Central memory CD8-positive, alpha-beta T cell (primary cell): ENCODE data around the gene LRRK1.

Experiments used
- ATAC-seq: fragments of 150-1000 bp; cut with Tn5 transposase; replicated peaks from 2 replicates; pipeline ENCODE4 v1.10.0; 2022; ENCODE audit warnings: mild to moderate bottlenecking, moderate FRiP score, moderate number of reproducible peaks; ENCODE audit not compliant: poor library complexity, severe bottlenecking; ENCODE audit errors: extremely low read depth
- DNase-seq, 2 donors: peaks; one replicate each; pipeline ENCODE4 v3.0.0; 2021; ENCODE audit warnings: low spot score in 2 of 2
- H3K27ac Mint-ChIP-seq: one replicate; pipeline ENCODE4 v1.8.0; 2022; ENCODE audit warnings: low read depth, mild to moderate bottlenecking, moderate library complexity, mixed read lengths
- H3K27me3 Mint-ChIP-seq: one replicate; pipeline ENCODE4 v1.8.0; 2022; ENCODE audit warnings: mixed read lengths
- H3K36me3 Mint-ChIP-seq: one replicate; pipeline ENCODE4 v1.8.0; 2022; ENCODE audit warnings: mild to moderate bottlenecking, moderate library complexity, mixed read lengths; ENCODE audit not compliant: insufficient read depth
- H3K4me1 Mint-ChIP-seq: one replicate; pipeline ENCODE4 v1.8.0; 2022; ENCODE audit warnings: mixed read lengths
- H3K4me3 Mint-ChIP-seq: one replicate; pipeline ENCODE4 v1.8.0; 2022; ENCODE audit warnings: mild to moderate bottlenecking, moderate library complexity, mixed read lengths
- H3K9me3 Mint-ChIP-seq: one replicate; pipeline ENCODE4 v1.8.0; 2022; ENCODE audit warnings: mixed read lengths

LRRK1 gene

DNA sequence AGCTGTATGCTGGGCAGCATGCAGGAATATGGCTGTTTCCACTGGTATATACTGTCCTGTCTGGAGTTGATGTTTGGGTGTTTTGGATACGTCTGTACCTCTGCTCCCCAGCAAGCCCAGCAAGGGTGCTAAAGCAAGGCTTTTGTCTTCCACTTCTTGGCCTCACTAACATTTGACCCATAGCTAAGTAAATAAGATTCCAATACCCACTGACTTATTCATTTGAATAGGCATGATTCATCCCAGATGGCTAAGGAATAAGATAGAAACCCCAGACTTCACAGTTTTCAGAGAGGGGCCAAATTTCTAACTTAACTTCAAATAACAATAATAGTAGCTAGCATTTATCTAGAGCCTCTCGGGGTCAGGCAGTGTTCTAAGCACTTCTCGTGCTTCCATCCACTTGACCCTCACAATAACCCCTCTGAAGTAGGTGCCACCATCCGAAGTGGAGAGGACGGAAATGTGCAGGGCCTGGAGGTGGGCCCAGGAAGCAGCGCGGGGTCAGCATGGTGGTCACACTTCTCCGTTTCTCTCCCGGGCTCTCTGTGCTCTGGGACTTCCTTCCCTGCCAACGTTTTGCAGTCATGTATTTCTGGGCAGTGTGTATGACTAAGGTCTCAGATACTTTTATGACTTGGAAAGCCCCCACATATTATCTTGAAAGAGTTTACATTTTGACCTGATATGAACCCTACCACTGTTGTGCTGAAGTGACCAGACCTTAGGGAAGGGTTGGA lies 39.3 kb downstream of the LRRK1 start:
- no peaks in the 10 kb centered on the region for H3K9me3 Mint-ChIP-seq
- no peak for ATAC-seq
- no peak for DNase-seq
- H3K4me3 Mint-ChIP-seq, result no peak overlapping the region
- H3K4me1 Mint-ChIP-seq, result no peaks in the 10 kb centered on the region
- H3K27ac Mint-ChIP-seq, result no peak overlapping the region
- H3K27me3 Mint-ChIP-seq, result peaks cover 71% of the 10 kb centered on the region
- H3K36me3 Mint-ChIP-seq, result peaks cover 3% of the 10 kb centered on the region

DNA sequence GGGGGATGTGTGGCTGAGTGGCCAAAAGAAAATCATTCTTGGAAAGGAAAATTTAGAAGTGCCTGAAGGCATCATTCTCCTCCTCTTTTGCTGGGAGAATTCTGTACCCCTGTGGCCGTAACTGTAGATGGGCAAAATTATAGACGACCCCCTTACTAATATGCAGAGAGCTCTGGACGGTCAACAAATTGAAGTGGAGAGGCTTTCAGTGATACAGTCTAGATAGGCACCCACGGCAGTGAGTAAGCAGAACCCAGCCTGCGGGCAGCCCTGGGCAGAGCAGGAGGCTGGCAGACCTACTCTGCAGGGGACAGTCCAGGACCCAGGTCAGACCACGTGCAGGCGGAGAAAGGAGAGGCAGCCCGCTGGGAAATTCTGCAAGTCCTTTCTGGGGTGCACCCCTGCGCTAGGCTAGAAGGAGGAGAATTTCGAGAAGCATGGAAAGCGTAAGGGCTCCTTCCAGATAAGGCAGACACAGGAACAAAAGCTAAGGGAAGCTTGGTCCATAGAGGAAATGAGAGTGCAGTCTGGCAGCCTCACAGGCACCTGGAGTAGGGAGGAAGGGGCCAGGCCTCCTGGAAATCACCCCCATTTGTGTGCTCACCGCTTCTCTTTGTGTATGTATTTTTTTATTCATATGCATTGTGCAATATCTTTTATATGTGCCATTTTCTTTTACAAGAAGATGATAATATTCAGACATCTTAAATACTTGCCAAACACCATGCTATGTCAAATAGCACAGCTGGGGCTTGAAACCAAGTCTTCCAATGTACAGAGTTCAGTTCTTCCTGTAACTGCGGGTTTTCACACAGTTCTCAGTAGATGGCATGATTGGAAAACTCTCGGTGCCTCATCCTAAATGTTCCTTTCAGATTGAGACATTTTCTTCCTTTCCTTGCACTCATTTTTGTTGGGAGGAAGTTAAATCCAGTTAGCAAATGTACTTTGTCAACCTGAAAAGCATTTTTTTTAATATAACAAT lies 40.2 kb downstream of the LRRK1 start:
- DNase-seq, result no peak
- peaks cover 79% of the 10 kb centered on the region for H3K27me3 Mint-ChIP-seq
- no peak overlapping the region for H3K27ac Mint-ChIP-seq
- no peak overlapping the region for H3K4me3 Mint-ChIP-seq
- H3K9me3 Mint-ChIP-seq, result no peaks in the 10 kb centered on the region
- no peak for ATAC-seq
- H3K36me3 Mint-ChIP-seq, result peaks cover 3% of the 10 kb centered on the region
- H3K4me1 Mint-ChIP-seq, result no peaks in the 10 kb centered on the region

DNA sequence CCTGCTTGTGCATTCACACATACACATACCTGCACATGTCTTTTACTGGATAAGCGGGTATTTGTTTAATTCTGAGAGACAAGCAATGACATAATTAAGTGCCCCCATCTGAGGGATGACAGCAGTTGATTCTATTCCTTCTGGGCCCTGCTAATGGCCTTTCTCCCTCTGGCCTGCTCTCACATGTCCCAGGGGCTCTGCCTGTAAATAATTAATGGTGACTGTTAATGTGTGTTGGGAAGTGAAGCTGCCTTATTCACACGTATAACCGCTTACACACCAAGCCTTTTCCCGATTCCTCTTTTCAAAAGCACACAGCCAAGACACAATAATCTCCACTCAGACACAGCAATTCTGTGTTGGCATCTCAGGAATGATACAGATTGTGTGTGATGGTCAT lies 47.8 kb downstream of the LRRK1 start:
- no peaks in the 10 kb centered on the region for H3K9me3 Mint-ChIP-seq
- H3K27me3 Mint-ChIP-seq, result peaks cover 58% of the 10 kb centered on the region
- H3K36me3 Mint-ChIP-seq, result peaks cover 2% of the 10 kb centered on the region
- ATAC-seq (no peak), DNase-seq (no peak)
- H3K27ac Mint-ChIP-seq, result no peak overlapping the region
- H3K4me3 Mint-ChIP-seq, result no peak overlapping the region
- no peaks in the 10 kb centered on the region for H3K4me1 Mint-ChIP-seq

DNA sequence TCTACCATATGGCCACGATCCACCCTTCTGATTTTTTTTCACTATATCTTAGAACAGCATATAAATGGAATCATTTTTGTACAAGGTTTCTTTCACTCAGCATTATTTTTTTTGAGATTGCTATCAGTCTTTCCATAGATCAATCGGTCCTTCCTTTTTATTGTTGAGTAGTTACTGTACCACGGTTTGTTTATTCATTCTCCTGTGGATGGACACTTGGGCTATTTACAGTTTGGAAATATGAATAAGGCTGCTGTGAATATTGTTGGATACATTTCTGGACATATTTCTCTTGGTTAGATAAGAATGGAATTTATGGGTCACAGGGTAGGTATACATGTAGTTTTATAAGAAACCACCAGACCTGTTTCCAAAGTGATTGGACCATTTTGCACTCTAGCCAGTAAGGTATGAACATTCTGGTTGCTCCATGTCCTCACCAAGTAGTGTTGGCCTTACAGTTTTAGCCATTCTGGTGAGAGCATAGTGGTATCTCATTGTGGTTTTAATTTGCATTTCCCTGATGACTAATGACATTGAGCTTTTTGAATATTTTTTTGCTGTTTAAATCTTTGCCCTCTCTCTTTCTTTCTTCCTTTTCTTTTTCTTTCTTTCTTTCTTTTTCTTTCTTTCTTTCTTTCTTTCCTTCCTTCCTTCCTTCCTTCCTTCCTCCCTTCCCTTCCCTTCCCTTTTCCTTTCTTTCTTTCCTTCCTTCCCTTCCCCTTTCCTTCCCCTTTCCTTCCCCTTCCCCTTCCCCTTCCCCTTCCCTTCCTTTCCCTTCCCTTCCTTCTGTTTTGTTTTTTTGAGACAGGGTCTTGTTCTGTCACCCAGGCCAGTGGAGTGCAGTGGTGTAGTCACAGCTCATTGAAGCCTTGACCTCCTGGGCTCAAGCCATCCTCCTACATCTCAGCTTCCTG lies 49.2 kb downstream of the LRRK1 start:
- H3K36me3 Mint-ChIP-seq, result peaks cover 1% of the 10 kb centered on the region
- H3K4me3 Mint-ChIP-seq, result no peak overlapping the region
- H3K27ac Mint-ChIP-seq, result no peak overlapping the region
- no peaks in the 10 kb centered on the region for H3K4me1 Mint-ChIP-seq
- no peaks in the 10 kb centered on the region for H3K9me3 Mint-ChIP-seq
- H3K27me3 Mint-ChIP-seq, result peaks cover 62% of the 10 kb centered on the region
- DNase-seq (no peak), ATAC-seq (no peak)

DNA sequence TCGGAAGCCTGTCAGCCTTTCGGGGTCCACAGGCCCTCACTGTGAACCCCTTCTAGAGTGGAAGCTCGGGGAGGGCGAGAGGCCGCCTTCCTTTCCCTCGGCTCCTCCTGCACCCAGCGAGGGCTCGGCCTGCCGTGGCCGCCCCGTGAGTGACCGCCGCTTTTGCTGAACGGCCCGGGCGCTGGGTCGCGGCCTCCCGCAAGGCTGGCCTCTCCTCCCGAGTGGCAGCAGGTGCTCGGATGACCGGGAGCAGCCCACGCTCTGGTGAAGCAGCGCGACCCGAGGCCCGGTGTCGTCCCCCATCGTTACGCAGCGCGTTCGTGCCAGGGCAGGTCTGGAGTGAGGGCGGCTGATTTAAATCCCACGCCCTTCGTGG lies 53.8 kb downstream of the LRRK1 start:
- no peaks in the 10 kb centered on the region for H3K36me3 Mint-ChIP-seq
- no peak overlapping the region for H3K27ac Mint-ChIP-seq
- H3K27me3 Mint-ChIP-seq, result peaks cover 87% of the 10 kb centered on the region
- no peak overlapping the region for H3K4me3 Mint-ChIP-seq
- H3K9me3 Mint-ChIP-seq, result no peaks in the 10 kb centered on the region
- no peaks in the 10 kb centered on the region for H3K4me1 Mint-ChIP-seq
- DNase-seq (no peak), ATAC-seq (no peak)

DNA sequence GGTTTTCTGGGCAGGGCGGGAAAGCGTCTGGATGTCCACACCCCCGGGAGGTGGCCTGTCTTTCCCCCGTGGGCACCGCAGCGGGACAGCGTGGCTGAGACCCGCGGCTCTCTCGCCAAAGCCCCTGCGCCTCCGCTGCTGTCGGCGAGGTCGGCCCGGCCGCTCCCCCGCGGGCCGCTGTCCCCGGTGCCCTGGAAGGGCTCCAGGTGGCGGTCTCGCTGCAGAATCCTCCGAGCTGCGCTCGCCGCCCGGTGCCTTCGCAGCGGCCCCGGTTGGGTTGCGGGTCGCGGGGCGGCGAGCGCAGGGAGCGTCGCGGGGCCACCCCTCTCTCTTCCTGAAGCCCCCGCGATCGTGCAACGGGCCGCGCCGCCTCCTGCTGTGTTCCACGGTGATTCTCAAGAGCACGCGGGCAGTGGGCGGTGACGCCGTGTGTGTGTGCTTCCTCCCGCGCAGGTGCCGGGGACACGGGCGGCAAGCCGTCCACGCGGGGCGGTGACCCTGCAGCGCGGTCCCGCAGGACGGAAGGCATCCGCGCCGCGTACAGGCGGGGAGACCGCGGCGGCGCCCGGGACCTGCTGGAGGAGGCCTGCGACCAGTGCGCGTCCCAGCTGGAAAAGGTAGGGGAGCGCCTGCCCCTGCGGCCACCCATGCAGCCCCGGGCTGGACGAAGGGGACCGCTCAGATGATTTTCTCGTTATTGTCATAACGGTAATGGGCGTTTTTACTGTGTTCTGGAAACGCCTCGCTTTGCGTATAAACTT lies 54.4 kb downstream of the LRRK1 start:
- Mint-ChIP-seq H3K36me3 (no peaks in the 10 kb centered on the region), H3K4me3 (no peak overlapping the region), H3K27ac (no peak overlapping the region), H3K27me3 (peaks cover 89% of the 10 kb centered on the region), H3K4me1 (no peaks in the 10 kb centered on the region), H3K9me3 (no peaks in the 10 kb centered on the region)
- no peak for ATAC-seq
- no peak for DNase-seq

DNA sequence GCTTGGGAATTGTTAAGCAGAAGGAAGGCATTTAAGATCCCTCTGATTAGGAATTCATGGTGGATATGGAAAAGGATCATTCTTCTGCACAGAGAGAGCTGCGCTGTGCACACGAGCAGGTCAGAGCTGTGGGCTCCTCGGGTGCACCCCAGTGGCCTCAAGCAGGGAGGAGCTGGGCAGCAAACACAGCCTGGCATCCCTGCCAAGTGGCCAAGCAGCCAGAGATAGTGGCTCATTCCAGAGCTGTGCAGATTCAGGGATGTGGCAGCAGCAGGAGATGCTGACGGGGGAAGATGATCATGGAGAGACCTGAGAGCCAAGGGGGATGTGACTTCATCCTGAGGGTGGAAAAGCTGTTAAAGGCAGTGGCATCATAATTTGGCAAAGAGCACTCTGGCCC lies 55.9 kb downstream of the LRRK1 start:
- no peaks in the 10 kb centered on the region for H3K4me1 Mint-ChIP-seq
- no peaks in the 10 kb centered on the region for H3K36me3 Mint-ChIP-seq
- ATAC-seq (no peak), DNase-seq (no peak)
- no peak overlapping the region for H3K27ac Mint-ChIP-seq
- peaks cover under 1% of the 10 kb centered on the region for H3K9me3 Mint-ChIP-seq
- peaks cover 74% of the 10 kb centered on the region for H3K27me3 Mint-ChIP-seq
- no peak overlapping the region for H3K4me3 Mint-ChIP-seq

DNA sequence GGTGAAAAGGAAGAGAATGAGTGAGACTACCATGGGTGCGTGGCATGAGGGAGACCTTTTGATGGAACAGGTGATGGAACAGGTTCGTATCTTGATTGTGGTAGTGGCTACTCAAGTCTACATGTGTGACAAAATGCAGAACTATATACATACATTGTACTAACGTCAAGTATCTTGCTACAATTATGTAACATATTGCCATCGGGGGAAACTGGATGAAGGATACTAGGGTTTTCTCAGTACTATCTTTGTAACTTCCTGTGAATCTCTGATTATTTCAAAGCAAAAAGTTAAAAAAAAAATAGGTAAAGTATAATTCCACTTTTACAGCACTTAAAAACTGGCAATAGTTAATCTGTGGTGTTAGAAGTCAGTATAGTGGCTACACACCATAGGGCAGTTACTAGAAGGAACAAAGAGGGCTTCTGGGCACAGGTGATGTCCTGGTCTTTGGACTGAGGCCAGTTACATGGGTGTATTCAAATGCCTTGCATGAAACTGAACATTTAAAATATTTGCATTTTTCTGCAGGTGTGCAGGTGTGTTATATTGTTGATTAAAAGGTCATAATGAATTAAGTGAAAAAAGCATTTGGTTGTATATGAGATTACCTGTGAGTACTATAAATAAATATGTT lies 61.4 kb downstream of the LRRK1 start:
- no peaks in the 10 kb centered on the region for H3K4me1 Mint-ChIP-seq
- no peaks in the 10 kb centered on the region for H3K36me3 Mint-ChIP-seq
- H3K27ac Mint-ChIP-seq, result no peak overlapping the region
- no peak for ATAC-seq
- peaks cover 5% of the 10 kb centered on the region for H3K9me3 Mint-ChIP-seq
- H3K4me3 Mint-ChIP-seq, result no peak overlapping the region
- no peak for DNase-seq
- peaks cover 55% of the 10 kb centered on the region for H3K27me3 Mint-ChIP-seq

DNA sequence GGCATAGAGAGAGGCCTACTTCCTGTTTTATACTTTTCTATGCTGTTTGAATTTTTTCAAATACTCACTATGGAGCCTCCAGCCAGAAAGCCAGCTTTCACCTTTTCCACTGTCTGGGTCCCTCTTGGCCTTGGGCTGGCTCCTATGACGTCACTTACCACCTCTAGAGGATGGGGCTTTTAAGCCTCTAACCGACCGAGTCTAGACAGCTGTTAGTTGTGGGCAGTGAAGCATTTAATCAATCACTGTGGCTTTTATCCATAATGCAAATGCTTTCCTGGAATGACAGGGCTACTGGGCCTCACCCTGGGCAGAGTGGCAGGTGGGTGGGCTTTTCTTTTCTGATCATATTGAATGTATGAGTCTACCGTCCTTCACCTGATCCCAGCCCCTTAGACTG lies 61.9 kb downstream of the LRRK1 start:
- no peak overlapping the region for H3K27ac Mint-ChIP-seq
- no peaks in the 10 kb centered on the region for H3K4me1 Mint-ChIP-seq
- ATAC-seq (no peak), DNase-seq (no peak)
- no peaks in the 10 kb centered on the region for H3K36me3 Mint-ChIP-seq
- no peak overlapping the region for H3K4me3 Mint-ChIP-seq
- peaks cover 5% of the 10 kb centered on the region for H3K9me3 Mint-ChIP-seq
- peaks cover 55% of the 10 kb centered on the region for H3K27me3 Mint-ChIP-seq

DNA sequence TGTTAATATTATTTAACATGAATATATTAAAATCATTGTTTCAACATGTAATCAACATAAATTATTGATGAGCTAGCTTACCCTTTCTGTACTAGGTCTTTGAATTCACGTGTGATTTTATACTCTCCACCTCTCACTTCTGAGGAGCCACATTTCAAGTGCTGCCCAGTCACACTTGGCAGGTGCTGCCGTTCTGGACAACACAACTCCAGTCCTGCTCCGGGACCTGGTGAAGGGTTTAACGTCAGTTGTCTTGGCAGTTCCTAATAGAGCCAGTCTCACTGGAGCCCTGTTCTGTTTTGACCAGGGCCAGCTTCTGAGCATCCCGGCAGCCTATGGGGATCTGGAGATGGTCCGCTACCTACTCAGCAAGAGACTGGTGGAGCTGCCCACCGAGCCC lies 64.1 kb downstream of the LRRK1 start:
- DNase-seq (no peak), ATAC-seq (no peak)
- H3K9me3 Mint-ChIP-seq, result peaks cover 5% of the 10 kb centered on the region
- H3K27ac Mint-ChIP-seq, result no peak overlapping the region
- H3K4me3 Mint-ChIP-seq, result no peak overlapping the region
- no peaks in the 10 kb centered on the region for H3K4me1 Mint-ChIP-seq
- peaks cover 45% of the 10 kb centered on the region for H3K27me3 Mint-ChIP-seq
- H3K36me3 Mint-ChIP-seq, result no peaks in the 10 kb centered on the region

DNA sequence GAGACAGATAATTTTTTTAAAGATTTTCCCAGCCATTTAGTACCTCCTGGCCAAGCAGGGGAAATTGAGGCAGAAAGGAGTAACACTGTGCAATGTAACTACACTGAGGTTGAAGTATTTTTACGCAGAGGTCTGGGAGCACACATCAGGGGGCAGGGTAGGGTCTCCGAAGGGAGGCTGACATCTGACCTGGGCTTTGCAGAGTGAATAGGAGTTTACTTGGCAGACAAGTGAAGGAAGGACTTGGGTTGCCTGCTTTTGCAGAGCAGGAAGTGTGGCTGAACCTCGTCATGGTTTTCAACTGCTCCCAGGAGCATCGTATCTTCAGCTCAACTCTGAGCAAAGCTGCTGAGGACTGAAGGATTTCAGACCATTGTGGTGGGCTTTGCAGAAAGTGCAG lies 66.2 kb downstream of the LRRK1 start:
- Mint-ChIP-seq H3K4me1 (no peaks in the 10 kb centered on the region), H3K27me3 (peaks cover 52% of the 10 kb centered on the region), H3K9me3 (peaks cover under 1% of the 10 kb centered on the region), H3K4me3 (no peak overlapping the region), H3K36me3 (no peaks in the 10 kb centered on the region), H3K27ac (no peak overlapping the region)
- DNase-seq (no peak), ATAC-seq (no peak)
